ENCODE data around the gene MYO15A. TPM values are rescaled to one million over a fixed set of nuclear protein-coding genes. Genes with fewer than 3 reads are reported as not detected.

Gene MYO15A
- total RNA-seq, 1 donor from 2014 or later: 0.70 TPM

Other genes starting within 250 kb of the MYO15A start
- 261 TPM for gene TOM1L2, start 136.4 kb upstream of the MYO15A start, total RNA-seq
- 1.9 TPM for gene DRC3, start 135.9 kb upstream of the MYO15A start, total RNA-seq
- 31.5 TPM for gene ATPAF2, start 69.6 kb upstream of the MYO15A start, total RNA-seq
- gene GID4, start 69.3 kb upstream of the MYO15A start, total RNA-seq: 17.9 TPM
- gene DRG2, start 20.8 kb upstream of the MYO15A start, total RNA-seq: 17.8 TPM
- 168 TPM for gene ALKBH5, start 75.1 kb downstream of the MYO15A start, total RNA-seq
- gene LLGL1, start 116.9 kb downstream of the MYO15A start, total RNA-seq: 9.6 TPM
- gene FLII, start 150.0 kb downstream of the MYO15A start, total RNA-seq: 294 TPM
- gene MIEF2, start 151.9 kb downstream of the MYO15A start, total RNA-seq: 28.0 TPM
- gene TOP3A, start 206.2 kb downstream of the MYO15A start, total RNA-seq: 14.1 TPM
- 9.9 TPM for gene SMCR8, start 206.5 kb downstream of the MYO15A start, total RNA-seq

All from cardiac septum (tissue), 1 donor.